ENCODE results near the gene IRF5.

DNA sequence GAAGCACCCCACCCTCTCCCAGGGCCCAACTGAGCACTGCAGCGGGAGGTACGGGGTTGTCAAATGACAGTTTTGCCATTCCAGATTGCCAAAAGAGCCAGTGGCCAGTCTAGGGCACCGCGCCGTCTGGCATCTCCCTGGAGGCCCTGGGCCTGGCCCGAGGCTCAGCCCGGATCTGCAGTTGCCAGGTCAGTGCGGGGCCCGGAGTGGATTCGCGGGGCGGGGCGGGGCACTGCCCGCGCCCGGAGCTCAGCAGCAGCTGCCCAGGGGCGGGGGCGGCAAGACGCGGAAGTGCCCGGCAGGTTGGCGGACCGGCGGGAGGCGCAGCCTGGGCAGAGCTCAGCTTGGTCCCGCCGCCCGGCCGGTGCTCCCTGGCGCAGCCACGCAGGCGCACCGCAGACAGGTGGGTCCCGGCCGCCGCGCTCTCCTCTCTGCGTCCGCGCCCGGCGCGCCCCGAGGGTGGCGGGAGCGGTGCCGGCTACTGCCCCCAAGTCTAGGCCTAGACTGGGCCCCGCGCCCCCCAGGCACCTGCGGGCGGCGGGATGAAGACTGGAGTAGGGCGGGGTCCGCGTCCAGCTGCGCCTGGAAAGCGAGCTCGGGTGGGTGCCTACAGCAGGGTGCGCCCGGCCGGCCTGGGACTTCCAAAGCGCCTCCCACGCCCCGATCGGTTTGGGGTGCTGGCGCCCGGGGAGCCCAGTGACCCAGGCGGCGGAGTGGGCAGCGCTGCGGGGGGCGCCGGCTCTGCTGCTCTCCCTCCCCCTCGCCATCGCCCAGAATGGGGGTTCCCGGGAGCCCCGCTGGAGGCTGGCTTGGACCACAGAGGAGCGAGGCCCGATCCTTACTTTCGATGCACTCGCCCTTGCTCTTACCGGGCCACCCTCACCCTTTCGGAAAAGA lies at the start of gene IRF5:
- TF ChIP-seq, protein P1, sequence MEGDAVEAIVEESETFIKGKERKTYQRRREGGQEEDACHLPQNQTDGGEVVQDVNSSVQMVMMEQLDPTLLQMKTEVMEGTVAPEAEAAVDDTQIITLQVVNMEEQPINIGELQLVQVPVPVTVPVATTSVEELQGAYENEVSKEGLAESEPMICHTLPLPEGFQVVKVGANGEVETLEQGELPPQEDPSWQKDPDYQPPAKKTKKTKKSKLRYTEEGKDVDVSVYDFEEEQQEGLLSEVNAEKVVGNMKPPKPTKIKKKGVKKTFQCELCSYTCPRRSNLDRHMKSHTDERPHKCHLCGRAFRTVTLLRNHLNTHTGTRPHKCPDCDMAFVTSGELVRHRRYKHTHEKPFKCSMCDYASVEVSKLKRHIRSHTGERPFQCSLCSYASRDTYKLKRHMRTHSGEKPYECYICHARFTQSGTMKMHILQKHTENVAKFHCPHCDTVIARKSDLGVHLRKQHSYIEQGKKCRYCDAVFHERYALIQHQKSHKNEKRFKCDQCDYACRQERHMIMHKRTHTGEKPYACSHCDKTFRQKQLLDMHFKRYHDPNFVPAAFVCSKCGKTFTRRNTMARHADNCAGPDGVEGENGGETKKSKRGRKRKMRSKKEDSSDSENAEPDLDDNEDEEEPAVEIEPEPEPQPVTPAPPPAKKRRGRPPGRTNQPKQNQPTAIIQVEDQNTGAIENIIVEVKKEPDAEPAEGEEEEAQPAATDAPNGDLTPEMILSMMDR (IDR thresholded peaks at IDR 0.05 in 2 of 3, conservative IDR thresholded peaks at IDR 0.05 in 1 of 3; ENCODE audit: borderline replicate concordance in 1 of 3, insufficient read depth in 1 of 3, low read depth in 2 of 3, low read length in 2 of 3), result no peak
- TF ChIP-seq EZH2 (IDR thresholded peaks at IDR 0.05), result no peak

Data from HCT116 (cell line).